ENCODE results near the gene STK33. TPM values are rescaled to one million over a fixed set of nuclear protein-coding genes. Genes with fewer than 3 reads are reported as not detected.

The STK33 gene
- total RNA-seq, 1 experiment from 2014 or later = 3.9 TPM

DNA sequence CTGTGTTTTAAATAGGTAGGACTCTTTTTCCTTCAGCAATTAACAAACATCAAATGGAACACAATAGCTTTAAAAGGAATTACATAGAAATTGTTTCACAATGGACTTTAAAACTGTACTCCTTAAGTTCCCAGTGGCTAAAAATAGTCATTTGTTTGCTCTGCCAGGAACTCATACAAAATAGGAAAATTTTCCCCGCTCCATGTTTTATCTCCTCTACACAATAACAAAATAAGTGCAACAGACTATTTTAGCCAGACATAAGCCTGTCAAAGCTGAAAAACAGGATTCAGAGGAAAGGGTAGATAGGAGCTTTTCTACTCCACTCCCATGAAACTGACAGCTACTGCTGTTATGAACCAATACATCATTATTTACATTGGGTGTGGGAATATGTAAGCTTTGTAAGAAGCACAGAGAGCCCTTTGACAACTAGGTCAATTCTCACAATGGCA, 90.1 kb downstream of the STK33 start:
- H3K36me3 ChIP-seq (ENCODE audit: control insufficient read depth, insufficient read depth, low read length) = no peaks in the 10 kb centered on the region
- ATAC-seq (no peak), DNase-seq (ENCODE audit: low read depth, low spot score) (no peak)
- ChIA-PET POLR2A (no interaction called here), CTCF (no interaction called here)
- H3K4me3 ChIP-seq (ENCODE audit: low read depth in 2 of 2, low read length in 2 of 2) = no peak overlapping the region
- in situ Hi-C loops (cut with HindIII; ENCODE audit: low pct_unique_long_range_greater_than_20kb, low sequenced_read_pairs) = no loop called here
- TF ChIP-seq SIN3A (IDR thresholded peaks at IDR 0.05; ENCODE audit: borderline replicate concordance, insufficient read depth, low read depth, low read length) (no peak), POLR2AphosphoS5 (IDR thresholded peaks at IDR 0.05; ENCODE audit: low read depth, low read length) (no peak), REST (IDR thresholded peaks at IDR 0.05; ENCODE audit: insufficient read depth in 1 of 2, low read depth in 2 of 2, low read length in 1 of 2) (no peak), TCF7L2 (IDR thresholded peaks at IDR 0.05; ENCODE audit: low read depth, low read length) (no peak)
- TF ChIP-seq, protein P1, sequence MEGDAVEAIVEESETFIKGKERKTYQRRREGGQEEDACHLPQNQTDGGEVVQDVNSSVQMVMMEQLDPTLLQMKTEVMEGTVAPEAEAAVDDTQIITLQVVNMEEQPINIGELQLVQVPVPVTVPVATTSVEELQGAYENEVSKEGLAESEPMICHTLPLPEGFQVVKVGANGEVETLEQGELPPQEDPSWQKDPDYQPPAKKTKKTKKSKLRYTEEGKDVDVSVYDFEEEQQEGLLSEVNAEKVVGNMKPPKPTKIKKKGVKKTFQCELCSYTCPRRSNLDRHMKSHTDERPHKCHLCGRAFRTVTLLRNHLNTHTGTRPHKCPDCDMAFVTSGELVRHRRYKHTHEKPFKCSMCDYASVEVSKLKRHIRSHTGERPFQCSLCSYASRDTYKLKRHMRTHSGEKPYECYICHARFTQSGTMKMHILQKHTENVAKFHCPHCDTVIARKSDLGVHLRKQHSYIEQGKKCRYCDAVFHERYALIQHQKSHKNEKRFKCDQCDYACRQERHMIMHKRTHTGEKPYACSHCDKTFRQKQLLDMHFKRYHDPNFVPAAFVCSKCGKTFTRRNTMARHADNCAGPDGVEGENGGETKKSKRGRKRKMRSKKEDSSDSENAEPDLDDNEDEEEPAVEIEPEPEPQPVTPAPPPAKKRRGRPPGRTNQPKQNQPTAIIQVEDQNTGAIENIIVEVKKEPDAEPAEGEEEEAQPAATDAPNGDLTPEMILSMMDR (IDR thresholded peaks at IDR 0.05) = no peak
- no peak overlapping the region for H3K27ac ChIP-seq (ENCODE audit: low read length)
- no peaks in the 10 kb centered on the region for H3K27me3 ChIP-seq (ENCODE audit: control insufficient read depth, insufficient read depth, low read length)
- H3K9me3 ChIP-seq (ENCODE audit: control insufficient read depth, insufficient read depth, low read depth, low read length) = no peaks in the 10 kb centered on the region
- no TSS peak for BruUV-seq (replicated peaks)
- intact Hi-C loops (cut with micrococcal nuclease; ENCODE audit: unreplicated experiment) = no loop called here
- H3K4me1 ChIP-seq (ENCODE audit: control insufficient read depth, insufficient read depth, low read length) = no peaks in the 10 kb centered on the region

- TF ChIP-seq REST (IDR thresholded peaks at IDR 0.05; ENCODE audit: insufficient read depth in 1 of 2, low read depth in 2 of 2, low read length in 1 of 2) (no peak), SIN3A (IDR thresholded peaks at IDR 0.05; ENCODE audit: borderline replicate concordance, insufficient read depth, low read depth, low read length) (no peak), TCF7L2 (IDR thresholded peaks at IDR 0.05; ENCODE audit: low read depth, low read length) (no peak), POLR2AphosphoS5 (IDR thresholded peaks at IDR 0.05; ENCODE audit: low read depth, low read length) (no peak)
- TF ChIP-seq, protein P1 (IDR thresholded peaks at IDR 0.05) = no peak
- no peaks in the 10 kb centered on the region for H3K36me3 ChIP-seq (ENCODE audit: control insufficient read depth, insufficient read depth, low read length)
- H3K27ac ChIP-seq (ENCODE audit: low read length) = no peak overlapping the region
- BruUV-seq (replicated peaks) = no TSS peak
- H3K4me3 ChIP-seq (ENCODE audit: low read depth in 2 of 2, low read length in 2 of 2) = no peak overlapping the region
- in situ Hi-C loops (cut with HindIII; ENCODE audit: low pct_unique_long_range_greater_than_20kb, low sequenced_read_pairs) = no loop called here
- ChIA-PET CTCF (no interaction called here), POLR2A (no interaction called here)
- H3K4me1 ChIP-seq (ENCODE audit: control insufficient read depth, insufficient read depth, low read length) = no peaks in the 10 kb centered on the region
- intact Hi-C loops (cut with micrococcal nuclease; ENCODE audit: unreplicated experiment) = no loop called here
- no peaks in the 10 kb centered on the region for H3K9me3 ChIP-seq (ENCODE audit: control insufficient read depth, insufficient read depth, low read depth, low read length)
- ATAC-seq (no peak), DNase-seq (ENCODE audit: low read depth, low spot score) (no peak)
- no peaks in the 10 kb centered on the region for H3K27me3 ChIP-seq (ENCODE audit: control insufficient read depth, insufficient read depth, low read length)
Measured at GRCh38 chr11:8501836-8502235, 92.2 kb downstream of the STK33 start.

Data from Panc1 (cell line).